DND-41 (cell line): ENCODE results near the gene CDKN1A.

ENCODE experiments used
- ATAC-seq: fragments of 200-7000 bp; cut with Tn5 transposase; 3 replicates; pipeline ENCODE4 v1.9.1; 2021; ENCODE audit warnings: low read depth; ENCODE audit not compliant: insufficient read depth
- DNase-seq: peaks from one replicate; pipeline ENCODE4 v3.0.0-alpha.2; 2020
- H2AFZ ChIP-seq: 2 replicates; pipeline ENCODE4 v1.6.0; 2012; ENCODE audit warnings: low read depth, low read length
- H3K27ac ChIP-seq: 2 replicates; pipeline ENCODE4 v1.5.1; 2012; ENCODE audit warnings: low read length, inconsistent platforms
- H3K27me3 ChIP-seq: fragments of 200-600 bp; sonication (generic); 2 replicates; pipeline ENCODE4 v1.6.0; 2012; ENCODE audit warnings: low read length, mild to moderate bottlenecking, inconsistent platforms; ENCODE audit not compliant: insufficient read depth, poor library complexity
- H3K36me3 ChIP-seq: 2 replicates; pipeline ENCODE4 v1.5.1; 2012; ENCODE audit warnings: low read length, inconsistent platforms; ENCODE audit not compliant: insufficient read depth
- H3K4me1 ChIP-seq: 2 replicates; pipeline ENCODE4 v1.5.1; 2012; ENCODE audit warnings: mild to moderate bottlenecking, low read length; ENCODE audit not compliant: insufficient read depth
- H3K4me2 ChIP-seq: 2 replicates; pipeline ENCODE4 v1.6.0; 2012; ENCODE audit warnings: mild to moderate bottlenecking, moderate library complexity, low read length, inconsistent platforms; ENCODE audit not compliant: insufficient read depth
- H3K4me3 ChIP-seq, 2 experiments: fragments of 200-600 bp in 1 of 2; shearing (Covaris generic) in 1 of 2; 2 replicates each; pipeline ENCODE4 v1.5.1; 2012 to 2016; ENCODE audit warnings: inconsistent platforms in 2 of 2, low read length in 2 of 2, mild to moderate bottlenecking in 2 of 2, low read depth in 1 of 2, moderate library complexity in 1 of 2
- H3K79me2 ChIP-seq: 2 replicates; pipeline ENCODE4 v1.6.0; 2012; ENCODE audit warnings: low read length, inconsistent platforms; ENCODE audit not compliant: insufficient read depth
- H3K9ac ChIP-seq: 2 replicates; pipeline ENCODE4 v1.6.0; 2012; ENCODE audit warnings: low read depth, mild to moderate bottlenecking, inconsistent platforms, low read length, moderate library complexity
- H3K9me3 ChIP-seq: 2 replicates; pipeline ENCODE4 v1.5.1; 2012; ENCODE audit warnings: low read length, moderate library complexity, mild to moderate bottlenecking, inconsistent platforms; ENCODE audit not compliant: insufficient read depth, severe bottlenecking
- H4K20me1 ChIP-seq: 2 replicates; pipeline ENCODE4 v1.6.0; 2012; ENCODE audit warnings: low read length; ENCODE audit not compliant: insufficient read depth
- EZH2 ChIP-seq: IDR thresholded peaks from 3 replicates; pipeline ENCODE4 v1.6.1; 2012; ENCODE audit warnings: borderline replicate concordance, low read depth, mild to moderate bottlenecking, moderate library complexity, low read length, inconsistent platforms; ENCODE audit not compliant: severe bottlenecking
- TF ChIP-seq, protein P1 (sequence below): IDR thresholded peaks from 2 replicates; pipeline ENCODE4 v1.5.1; 2012; ENCODE audit warnings: borderline replicate concordance, low read length, moderate library complexity, mild to moderate bottlenecking; ENCODE audit not compliant: poor library complexity, severe bottlenecking; ENCODE audit errors: extremely low read depth

The CDKN1A gene

DNA sequence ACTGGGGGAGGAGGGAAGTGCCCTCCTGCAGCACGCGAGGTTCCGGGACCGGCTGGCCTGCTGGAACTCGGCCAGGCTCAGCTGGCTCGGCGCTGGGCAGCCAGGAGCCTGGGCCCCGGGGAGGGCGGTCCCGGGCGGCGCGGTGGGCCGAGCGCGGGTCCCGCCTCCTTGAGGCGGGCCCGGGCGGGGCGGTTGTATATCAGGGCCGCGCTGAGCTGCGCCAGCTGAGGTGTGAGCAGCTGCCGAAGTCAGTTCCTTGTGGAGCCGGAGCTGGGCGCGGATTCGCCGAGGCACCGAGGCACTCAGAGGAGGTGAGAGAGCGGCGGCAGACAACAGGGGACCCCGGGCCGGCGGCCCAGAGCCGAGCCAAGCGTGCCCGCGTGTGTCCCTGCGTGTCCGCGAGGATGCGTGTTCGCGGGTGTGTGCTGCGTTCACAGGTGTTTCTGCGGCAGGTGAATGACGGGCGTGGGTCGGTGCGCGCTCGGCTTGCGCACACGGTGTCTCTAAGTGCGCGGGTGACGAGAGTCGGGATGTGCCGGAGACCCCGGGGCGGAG, at the start of gene CDKN1A:
CDKN1A (plus strand) TSS at position 227 of the 555 bp plus-strand sequence. CDS start 5,388 bp downstream, outside the sequence.
- Histone ChIP-seq H3K4me1 (peaks cover 66% of the 10 kb centered on the region), H2AFZ (peak within 1 kb of the TSS; percentile 70), H3K36me3 (no peaks in the 10 kb centered on the region), H3K79me2 (peaks cover 15% of the 10 kb centered on the region), H4K20me1 (peaks cover 9% of the 10 kb centered on the region), H3K27ac (peak within 1 kb of the TSS; percentile 25; the same call in 1 of the 2 replicates), H3K27me3 (peaks cover 49% of the 10 kb centered on the region), H3K9me3 (no peaks in the 10 kb centered on the region), H3K9ac (peak within 1 kb of the TSS; percentile 72), H3K4me3 (peak within 1 kb of the TSS; percentile 47 to 82; a peak in 3 of 4 replicates), H3K4me2 (peak within 1 kb of the TSS; percentile 97)
- peak; percentile 77 for ATAC-seq
- no peak for TF ChIP-seq EZH2
- TF ChIP-seq, protein P1, sequence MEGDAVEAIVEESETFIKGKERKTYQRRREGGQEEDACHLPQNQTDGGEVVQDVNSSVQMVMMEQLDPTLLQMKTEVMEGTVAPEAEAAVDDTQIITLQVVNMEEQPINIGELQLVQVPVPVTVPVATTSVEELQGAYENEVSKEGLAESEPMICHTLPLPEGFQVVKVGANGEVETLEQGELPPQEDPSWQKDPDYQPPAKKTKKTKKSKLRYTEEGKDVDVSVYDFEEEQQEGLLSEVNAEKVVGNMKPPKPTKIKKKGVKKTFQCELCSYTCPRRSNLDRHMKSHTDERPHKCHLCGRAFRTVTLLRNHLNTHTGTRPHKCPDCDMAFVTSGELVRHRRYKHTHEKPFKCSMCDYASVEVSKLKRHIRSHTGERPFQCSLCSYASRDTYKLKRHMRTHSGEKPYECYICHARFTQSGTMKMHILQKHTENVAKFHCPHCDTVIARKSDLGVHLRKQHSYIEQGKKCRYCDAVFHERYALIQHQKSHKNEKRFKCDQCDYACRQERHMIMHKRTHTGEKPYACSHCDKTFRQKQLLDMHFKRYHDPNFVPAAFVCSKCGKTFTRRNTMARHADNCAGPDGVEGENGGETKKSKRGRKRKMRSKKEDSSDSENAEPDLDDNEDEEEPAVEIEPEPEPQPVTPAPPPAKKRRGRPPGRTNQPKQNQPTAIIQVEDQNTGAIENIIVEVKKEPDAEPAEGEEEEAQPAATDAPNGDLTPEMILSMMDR, result no peak
- DNase-seq, result peak; percentile 79

DNA sequence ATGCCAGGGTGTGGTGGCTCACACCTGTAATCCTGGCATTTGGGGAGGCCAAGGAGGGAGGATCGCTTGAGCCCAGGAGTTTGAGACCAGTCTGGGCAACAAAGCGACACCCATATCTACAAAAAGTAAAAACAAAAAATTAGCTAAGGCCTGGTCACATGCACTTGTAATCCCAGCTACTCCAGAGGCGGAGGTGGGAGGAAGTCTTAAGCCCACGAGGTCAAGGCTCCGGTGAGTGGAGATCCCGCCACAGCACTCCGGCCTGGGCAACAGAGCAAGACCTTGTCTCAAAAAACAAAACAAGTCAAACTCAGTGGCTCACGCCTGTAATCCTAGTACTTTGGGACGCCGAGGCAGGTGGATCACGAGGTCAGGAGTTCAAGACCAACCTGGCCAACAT, 48.7 kb upstream of the CDKN1A start:
- DNase-seq (no peak), ATAC-seq (no peak)
- Histone ChIP-seq H3K4me3 (no peak overlapping the region), H3K9me3 (no peaks in the 10 kb centered on the region), H4K20me1 (no peaks in the 10 kb centered on the region), H2AFZ (no peak overlapping the region), H3K4me1 (no peaks in the 10 kb centered on the region), H3K27me3 (no peaks in the 10 kb centered on the region), H3K36me3 (no peaks in the 10 kb centered on the region), H3K27ac (no peak overlapping the region), H3K79me2 (no peaks in the 10 kb centered on the region), H3K4me2 (no peak overlapping the region), H3K9ac (no peak overlapping the region)
- no peak for TF ChIP-seq EZH2
- TF ChIP-seq, protein P1, result no peak

DNA sequence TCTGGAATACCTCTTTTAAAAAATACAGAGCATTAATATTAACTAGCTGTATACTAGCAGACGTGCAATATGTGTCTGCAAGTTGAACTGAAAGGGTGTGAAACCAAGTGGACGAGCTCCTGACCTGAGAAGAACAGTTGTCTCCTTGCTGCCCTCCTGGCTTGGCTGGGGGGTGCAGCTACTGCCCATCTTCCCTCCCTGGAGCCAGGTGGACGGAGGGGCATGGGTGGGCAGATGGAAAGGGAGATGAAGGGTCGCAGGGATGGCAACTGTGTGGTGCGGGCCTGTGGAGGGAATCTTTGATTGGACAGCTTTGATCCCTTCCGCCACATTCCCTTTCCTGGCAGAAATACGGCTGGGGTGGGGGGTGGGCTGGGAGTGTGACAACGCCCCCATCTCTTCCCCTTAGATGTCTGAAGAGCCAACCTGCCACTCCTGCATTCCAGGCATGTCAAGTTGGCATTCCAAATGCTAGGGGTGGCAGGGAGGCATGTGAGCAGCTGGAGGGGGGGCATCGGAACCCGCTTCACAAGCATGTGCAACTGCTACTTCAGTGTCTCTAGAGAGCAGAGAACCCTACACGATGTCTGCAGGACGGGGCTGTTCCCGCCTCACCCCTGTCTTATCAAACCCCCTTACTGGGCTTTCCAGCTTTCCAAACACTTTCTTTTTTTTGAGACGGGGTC, 47.0 kb upstream of the CDKN1A start:
- Histone ChIP-seq H3K4me1 (no peaks in the 10 kb centered on the region), H3K36me3 (no peaks in the 10 kb centered on the region), H3K4me2 (no peak overlapping the region), H3K9me3 (no peaks in the 10 kb centered on the region), H4K20me1 (no peaks in the 10 kb centered on the region), H3K79me2 (no peaks in the 10 kb centered on the region), H3K27me3 (no peaks in the 10 kb centered on the region), H3K27ac (no peak overlapping the region), H2AFZ (no peak overlapping the region), H3K4me3 (no peak overlapping the region), H3K9ac (no peak overlapping the region)
- ATAC-seq, result no peak
- DNase-seq, result no peak
- TF ChIP-seq EZH2, result no peak
- TF ChIP-seq, protein P1, result no peak
